Stromal cell of bone marrow (primary cell): ENCODE measurements around the gene CRIP3.
"Not testable (repeated sequence)": the region's sequence is repeated elsewhere in the genome, so short reads cannot be mapped to it uniquely, and the experiment has no call there.

Experiments
- DNase-seq: peaks from one replicate; pipeline ENCODE4 v3.0.0-alpha.2; 2012; ENCODE audit warnings: low read depth

CRIP3 gene

DNA sequence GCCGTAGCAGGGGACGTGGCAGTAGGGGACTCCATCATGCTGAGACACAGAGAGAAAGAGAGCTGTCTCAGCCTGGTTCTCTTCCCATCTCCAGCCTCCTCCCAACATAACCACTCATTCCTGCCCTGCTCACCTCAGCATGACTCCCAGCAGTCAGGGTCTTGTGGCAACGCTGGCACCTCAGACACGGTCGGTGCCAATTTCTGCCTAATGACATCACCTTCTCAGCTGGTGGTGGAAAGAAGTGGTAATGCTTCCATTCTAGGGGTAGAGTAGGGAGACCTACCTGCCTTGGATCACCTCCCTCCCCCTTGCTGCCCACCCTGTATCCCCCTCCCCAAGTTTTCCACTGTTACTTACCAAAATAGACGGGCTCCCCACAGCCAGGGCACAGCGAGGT is 2.5 kb downstream of the CRIP3 start:
- DNase-seq = no peak

DNA sequence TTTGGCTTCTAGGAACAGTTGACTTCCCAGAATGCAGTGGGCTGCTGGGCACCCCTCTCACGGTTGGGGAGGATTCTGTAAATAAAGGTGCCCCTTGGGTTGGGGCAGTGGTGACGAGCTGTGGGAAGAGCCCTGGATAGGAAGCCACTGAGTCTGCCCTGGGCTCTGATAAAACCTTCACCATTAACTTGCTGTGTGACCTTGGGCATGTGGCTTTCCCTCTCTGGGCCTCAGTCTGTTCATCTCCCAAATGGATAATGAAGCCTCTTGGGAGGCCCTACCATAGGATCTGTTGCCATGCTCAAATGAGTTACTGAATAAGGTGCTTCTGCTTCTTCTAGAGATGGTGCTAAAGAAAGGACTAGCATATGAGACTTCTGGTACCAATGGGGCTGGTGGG is 3.7 kb downstream of the CRIP3 start:
- DNase-seq = no peak

- no peak for DNase-seq
Measured at GRCh38 chr6:43304361-43304760, 4.3 kb downstream of the CRIP3 start.

DNA sequence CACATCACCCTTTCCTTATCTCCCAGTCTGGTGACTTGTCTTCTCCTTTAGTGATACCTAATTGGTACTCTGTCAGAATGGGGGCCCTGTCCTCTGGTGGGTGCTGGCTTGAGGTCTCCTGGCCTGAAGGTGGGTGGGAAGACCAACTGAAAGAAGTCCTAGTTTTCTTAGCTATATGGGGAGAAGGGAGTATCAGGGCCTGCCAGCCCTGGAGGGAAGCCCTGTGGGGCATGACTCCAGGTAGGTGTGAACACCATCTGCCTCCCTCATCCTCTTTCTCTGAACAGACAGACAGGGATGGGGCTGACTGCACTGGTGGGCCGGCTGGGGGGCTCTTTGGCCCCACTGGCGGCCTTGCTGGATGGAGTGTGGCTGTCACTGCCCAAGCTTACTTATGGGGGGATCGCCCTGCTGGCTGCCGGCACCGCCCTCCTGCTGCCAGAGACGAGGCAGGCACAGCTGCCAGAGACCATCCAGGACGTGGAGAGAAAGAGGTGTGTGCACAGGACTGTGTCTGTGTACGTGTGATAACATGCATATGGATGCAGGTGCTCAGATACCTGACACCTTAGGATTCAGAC is 4.8 kb downstream of the CRIP3 start:
- DNase-seq = no peak

- DNase-seq = not testable (repeated sequence)
Measured at GRCh38 chr6:43303006-43303405, 5.6 kb downstream of the CRIP3 start.

GRCh38 chr6:43302126-43302525 is 6.5 kb downstream of the CRIP3 start:
- DNase-seq = no peak

DNA sequence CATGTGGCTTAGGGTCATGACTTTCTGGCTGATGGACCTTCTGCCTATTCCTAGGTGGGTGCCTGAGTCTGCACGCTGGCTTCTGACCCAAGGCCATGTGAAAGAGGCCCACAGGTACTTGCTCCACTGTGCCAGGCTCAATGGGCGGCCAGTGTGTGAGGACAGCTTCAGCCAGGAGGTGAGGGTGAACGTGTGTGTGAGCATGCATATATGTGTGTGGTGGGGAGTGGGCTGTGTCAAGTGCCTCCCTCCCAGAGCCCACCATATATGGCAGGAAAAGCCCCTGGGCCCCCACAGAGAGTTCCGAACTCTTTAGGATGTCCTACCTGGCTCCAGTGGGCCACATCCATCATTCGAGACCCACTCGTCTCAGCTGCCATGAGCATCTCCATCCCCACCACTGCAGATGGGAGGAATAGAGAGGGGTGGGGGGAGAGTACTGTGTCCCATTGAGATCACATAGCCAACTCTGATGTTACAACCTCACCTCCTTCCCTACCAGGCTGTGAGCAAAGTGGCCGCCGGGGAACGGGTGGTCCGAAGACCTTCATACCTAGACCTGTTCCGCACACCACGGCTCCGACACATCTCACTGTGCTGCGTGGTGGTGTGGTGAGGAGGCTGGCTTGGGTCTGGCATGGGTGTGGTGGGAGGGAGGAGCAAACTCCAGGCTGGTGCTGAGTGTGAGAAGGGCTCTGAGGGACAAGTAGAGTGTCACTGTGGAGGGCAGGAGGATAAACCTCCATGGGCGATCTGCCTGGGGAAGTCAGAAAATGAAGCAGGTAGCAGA is 7.3 kb downstream of the CRIP3 start:
- no peak for DNase-seq

GRCh38 chr6:43299338-43300293 is 9.0 kb downstream of the CRIP3 start:
- DNase-seq = no peak

DNA sequence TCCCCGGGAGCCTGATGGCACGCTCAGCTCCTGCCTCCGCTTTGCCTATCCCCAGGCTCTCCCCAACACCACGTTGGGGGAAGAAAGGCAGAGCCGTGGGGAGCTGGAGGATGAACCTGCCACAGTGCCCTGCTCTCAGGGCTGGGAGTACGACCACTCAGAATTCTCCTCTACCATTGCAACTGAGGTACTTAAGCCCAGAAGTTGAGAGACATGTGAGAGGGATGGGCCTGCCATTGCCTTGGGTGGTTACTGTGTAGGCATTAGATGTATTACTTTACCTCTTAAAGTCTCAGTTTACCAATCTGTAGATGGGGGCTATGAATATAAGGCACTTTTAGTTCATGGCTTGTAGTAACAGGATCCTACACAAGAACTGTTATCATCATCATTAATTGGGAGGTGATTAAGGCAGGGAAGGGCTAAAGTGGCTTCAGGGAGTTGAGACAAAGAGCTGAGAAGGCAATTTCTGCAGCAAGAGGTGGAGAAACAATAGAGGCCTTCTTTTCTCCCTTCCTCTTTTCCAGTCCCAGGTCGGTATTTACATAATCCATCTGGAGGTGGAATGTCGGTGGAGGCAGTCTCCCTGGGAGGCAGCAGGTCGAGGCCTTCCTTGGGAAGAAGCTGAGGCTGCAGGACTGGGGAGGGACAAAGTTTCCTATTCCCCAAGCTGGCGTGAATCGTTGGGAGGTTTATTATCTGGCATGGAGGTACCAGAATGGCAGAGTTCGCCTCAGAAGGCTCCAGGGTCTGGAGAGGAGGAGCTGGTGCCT is 9.9 kb downstream of the CRIP3 start:
- no peak for DNase-seq

DNA sequence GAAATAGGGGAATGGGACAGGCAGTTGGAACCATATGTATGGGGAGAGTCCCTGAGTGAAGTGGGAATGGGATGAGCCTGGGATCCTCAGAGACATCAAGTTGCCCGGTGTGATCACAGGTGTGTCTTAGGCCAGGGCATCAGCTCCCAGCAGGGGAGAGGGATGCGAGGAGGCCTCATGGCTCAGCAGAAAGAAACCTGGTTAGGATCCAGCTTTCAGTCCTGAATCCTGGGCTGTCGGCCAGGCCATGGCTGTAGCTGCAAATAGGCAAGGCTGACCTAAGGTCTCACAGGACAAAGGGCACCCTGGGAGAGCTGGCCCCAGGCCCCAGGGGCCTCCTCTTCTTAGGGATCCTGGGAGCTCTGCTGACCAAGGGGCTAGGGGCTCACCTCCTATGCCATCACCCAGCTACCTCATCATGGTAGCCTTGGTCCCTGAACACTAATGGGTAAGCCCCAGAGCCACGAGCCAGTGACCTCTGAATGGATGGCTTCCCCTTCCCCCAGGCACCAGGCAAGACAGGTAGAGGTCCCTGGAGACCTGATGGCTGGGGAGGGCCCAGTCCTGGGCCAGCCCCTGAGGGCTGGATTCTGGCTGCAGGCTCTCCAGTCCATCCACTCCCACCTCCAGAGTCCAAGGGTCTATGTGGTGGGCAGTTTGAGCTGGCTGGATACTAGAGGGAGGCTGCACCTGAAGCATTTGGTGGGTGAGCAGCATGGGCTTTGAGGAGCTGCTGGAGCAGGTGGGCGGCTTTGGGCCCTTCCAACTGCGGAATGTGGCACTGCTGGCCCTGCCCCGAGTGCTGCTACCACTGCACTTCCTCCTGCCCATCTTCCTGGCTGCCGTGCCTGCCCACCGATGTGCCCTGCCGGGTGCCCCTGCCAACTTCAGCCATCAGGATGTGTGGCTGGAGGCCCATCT is 10.7 kb downstream of the CRIP3 start, which contains the start of gene SLC22A7:
Gene SLC22A7 (plus strand): TSS at position 617 of the 921 bp plus-strand sequence. CDS start 99 bp downstream, at position 716.
- DNase-seq = no peak

- DNase-seq = no peak
Measured at GRCh38 chr6:43296780-43297497, 11.7 kb downstream of the CRIP3 start.

DNA sequence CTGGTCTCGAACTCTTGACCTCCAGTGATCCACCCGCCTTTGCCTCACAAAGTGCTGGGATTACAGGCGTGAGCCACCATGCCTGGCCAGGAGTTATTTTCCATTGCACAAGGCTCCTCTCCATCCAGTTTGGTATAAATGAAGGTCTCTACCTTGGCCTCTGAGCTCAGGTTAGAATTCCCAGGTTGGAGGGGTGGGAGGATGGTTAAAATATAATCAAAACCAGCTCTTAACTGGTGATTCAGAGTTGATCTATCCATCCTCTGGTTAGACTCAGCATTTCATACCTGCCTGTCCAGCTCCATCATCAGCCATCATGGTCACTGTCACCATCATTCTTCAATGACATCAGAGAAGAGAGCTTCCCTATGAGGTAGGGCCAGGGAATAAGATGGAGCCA is 13.2 kb downstream of the CRIP3 start:
- DNase-seq = no peak

GRCh38 chr6:43294536-43294935 is 14.1 kb downstream of the CRIP3 start:
- no peak for DNase-seq

- DNase-seq = no peak
Measured at GRCh38 chr6:43293698-43294097, 14.9 kb downstream of the CRIP3 start.

DNA sequence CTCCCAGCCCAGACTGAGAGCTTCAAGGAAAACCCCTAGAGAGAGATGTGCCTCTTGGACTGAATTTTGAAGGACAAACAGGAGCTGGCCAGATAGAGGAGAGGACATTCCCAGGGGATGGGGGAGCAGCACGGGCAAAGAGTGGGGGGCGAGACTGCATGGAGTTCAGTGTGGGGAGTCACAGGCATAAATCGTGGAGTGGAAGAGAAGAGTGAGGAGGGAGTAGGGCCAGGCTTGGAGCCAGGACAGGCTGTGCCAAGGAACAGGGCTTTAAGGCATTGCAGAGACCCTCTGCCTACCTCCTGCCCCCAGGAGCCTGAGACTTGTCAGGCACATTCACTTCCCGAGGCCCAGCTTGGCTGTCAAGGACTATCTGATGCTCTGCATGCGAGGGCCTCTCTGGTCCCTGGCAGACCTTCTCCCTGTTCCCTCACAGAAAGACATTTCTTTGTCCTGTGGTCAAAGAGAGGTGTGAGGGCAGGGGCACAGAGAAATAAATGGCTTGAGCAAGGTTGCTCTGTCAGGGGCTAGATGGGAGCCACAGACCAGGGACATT is 15.8 kb downstream of the CRIP3 start:
- DNase-seq = no peak

DNA sequence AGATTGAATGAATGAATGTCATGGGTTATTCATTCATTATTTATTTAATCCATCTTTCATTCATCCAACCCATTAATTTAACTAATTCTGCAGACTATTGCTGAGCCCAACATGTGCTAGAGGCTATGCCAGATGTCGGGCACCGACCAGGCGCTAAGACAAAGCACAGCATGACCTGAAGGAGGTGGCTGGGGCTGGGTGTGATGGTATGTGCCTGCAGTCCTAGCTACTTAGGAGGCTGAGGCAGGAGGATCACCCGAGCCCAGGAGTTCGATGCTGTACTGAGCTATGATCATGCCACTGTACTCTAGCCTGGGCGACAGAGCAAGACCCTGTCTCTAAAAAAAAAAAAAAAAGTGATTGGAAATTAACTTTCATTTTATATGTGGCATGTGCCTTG is 16.3 kb downstream of the CRIP3 start:
- DNase-seq = no peak

- no peak for DNase-seq
Measured at GRCh38 chr6:43291708-43292107, 16.9 kb downstream of the CRIP3 start.

- DNase-seq = no peak
Measured at GRCh38 chr6:43290905-43291355, 17.7 kb downstream of the CRIP3 start.

- DNase-seq = no peak
Measured at GRCh38 chr6:43290339-43290904, 18.2 kb downstream of the CRIP3 start.
